ENCODE results near the gene WDFY2. TPM values are rescaled to one million over a fixed set of nuclear protein-coding genes. Genes with fewer than 3 reads are reported as not detected.

Gene WDFY2
- total and polyA plus RNA-seq, 7 experiments from 2014 or later, result 3.2 to 44.3 (median 18.6) TPM

DNA sequence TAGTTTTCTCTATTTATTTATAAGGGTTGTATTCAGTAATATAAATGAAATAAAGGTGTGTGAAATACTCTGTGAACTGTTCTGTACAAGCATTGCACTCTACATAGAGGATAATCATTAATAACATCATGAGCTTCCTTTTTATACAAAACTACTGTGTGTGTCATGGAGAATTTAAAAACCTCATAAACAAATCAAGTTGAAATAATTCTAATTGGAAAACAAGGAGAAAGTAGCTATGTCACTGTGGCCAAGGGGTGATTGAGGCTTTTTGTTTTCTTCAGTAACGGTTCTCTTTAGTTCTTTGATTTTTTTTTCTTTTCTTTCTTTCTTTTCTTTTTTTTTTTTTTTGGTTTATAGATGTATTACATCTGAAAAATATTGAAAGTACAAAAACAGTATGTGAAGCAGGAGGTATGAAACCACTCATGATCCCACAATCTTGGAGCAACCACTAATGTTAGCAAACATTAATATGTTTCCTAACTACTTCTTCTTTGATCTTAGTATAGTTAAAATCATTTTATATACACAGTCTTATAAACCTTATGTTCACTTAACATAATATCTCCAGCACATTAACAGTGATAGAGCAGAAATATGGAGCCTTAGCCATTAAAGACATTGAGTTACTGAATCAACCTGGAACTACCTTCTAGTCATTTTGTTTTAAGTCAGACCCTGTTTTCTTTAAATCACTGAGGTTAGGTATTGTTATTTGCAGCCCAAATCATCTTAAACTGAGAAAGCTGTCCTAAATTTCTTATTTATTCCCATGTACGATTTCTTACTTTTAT lies 45.4 kb downstream of the WDFY2 start:
- H3K4me1 Mint-ChIP-seq, result peaks cover 15 to 67% (median 47%) of the 10 kb centered on the region in 7 donors
- peak overlapping the region in 1 of 10 donors; percentile 23 for H3K4me3 Mint-ChIP-seq
- ChIA-PET POLR2A (interaction anchor here (0.8 kb wide), 1 partner anchor 254 kb away, joined by 3 read pairs; no protein-coding TSS in a partner anchor), CTCF (no interaction called here)
- intact Hi-C loops (cut with micrococcal nuclease), result no loop called here
- no peaks in the 10 kb centered on the region for H3K9me3 ChIP-seq (ENCODE audit: control insufficient read depth in 2 of 3, low read length in 3 of 3)
- H3K36me3 ChIP-seq (ENCODE audit: control insufficient read depth in 2 of 3, insufficient read depth in 3 of 3, low read length in 3 of 3), result no peaks in the 10 kb centered on the region
- H3K36me3 Mint-ChIP-seq, result peaks cover 0 to 3% (median 0%) of the 10 kb centered on the region in 5 donors
- DNase-seq (no peak), ATAC-seq (no peak)
- H3K27me3 Mint-ChIP-seq, result no peaks in the 10 kb centered on the region
- no peaks in the 10 kb centered on the region for H3K4me1 ChIP-seq (ENCODE audit: control insufficient read depth in 2 of 2, insufficient read depth in 2 of 2, low read length in 2 of 2)
- no peaks in the 10 kb centered on the region for H3K27me3 ChIP-seq (ENCODE audit: control insufficient read depth in 2 of 2, insufficient read depth in 2 of 2, low read length in 2 of 2)
- no peak overlapping the region for H3K4me3 ChIP-seq (ENCODE audit: low read length)
- peaks cover 0 to 3% (median 0%) of the 10 kb centered on the region in 11 donors for H3K9me3 Mint-ChIP-seq
- no peak overlapping the region for H3K27ac ChIP-seq (ENCODE audit: low read depth, low read length)
- peak overlapping the region in 2 of 9 donors; percentile 12 to 70 for H3K27ac Mint-ChIP-seq

DNA sequence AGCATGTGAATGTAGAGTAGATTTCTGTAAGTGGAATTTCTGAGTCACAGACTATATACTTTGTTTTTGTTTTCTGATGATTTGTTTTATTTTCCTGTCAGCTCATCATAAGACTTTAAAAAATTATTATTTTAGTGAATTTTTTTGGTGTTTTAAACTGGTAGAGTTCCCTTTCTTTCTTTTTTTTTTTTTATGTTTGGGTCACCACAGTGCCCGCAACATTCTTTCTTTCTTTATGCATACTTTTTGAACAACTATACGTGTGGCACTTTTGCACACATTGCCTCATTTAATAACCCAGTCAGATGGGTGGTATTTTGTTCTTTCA lies 46.0 kb downstream of the WDFY2 start:
- DNase-seq (no peak), ATAC-seq (no peak)
- Mint-ChIP-seq H3K36me3 (peaks cover 0 to 3% (median 0%) of the 10 kb centered on the region in 5 donors), H3K27me3 (no peaks in the 10 kb centered on the region), H3K4me3 (no peak overlapping the region), H3K9me3 (peaks cover 0 to 3% (median 0%) of the 10 kb centered on the region in 11 donors), H3K27ac (peak overlapping the region in 1 of 9 donors; percentile 12), H3K4me1 (peaks cover 18 to 68% (median 50%) of the 10 kb centered on the region in 7 donors)
- no peak overlapping the region for H3K27ac ChIP-seq (ENCODE audit: low read depth, low read length)
- intact Hi-C loops (cut with micrococcal nuclease), result no loop called here
- H3K27me3 ChIP-seq (ENCODE audit: control insufficient read depth in 2 of 2, insufficient read depth in 2 of 2, low read length in 2 of 2), result no peaks in the 10 kb centered on the region
- no peak overlapping the region for H3K4me3 ChIP-seq (ENCODE audit: low read length)
- POLR2A ChIA-PET, result no interaction called here
- no peaks in the 10 kb centered on the region for H3K4me1 ChIP-seq (ENCODE audit: control insufficient read depth in 2 of 2, insufficient read depth in 2 of 2, low read length in 2 of 2)
- no peaks in the 10 kb centered on the region for H3K9me3 ChIP-seq (ENCODE audit: control insufficient read depth in 2 of 3, low read length in 3 of 3)
- H3K36me3 ChIP-seq (ENCODE audit: control insufficient read depth in 2 of 3, insufficient read depth in 3 of 3, low read length in 3 of 3), result no peaks in the 10 kb centered on the region
- CTCF ChIA-PET, result no interaction called here

DNA sequence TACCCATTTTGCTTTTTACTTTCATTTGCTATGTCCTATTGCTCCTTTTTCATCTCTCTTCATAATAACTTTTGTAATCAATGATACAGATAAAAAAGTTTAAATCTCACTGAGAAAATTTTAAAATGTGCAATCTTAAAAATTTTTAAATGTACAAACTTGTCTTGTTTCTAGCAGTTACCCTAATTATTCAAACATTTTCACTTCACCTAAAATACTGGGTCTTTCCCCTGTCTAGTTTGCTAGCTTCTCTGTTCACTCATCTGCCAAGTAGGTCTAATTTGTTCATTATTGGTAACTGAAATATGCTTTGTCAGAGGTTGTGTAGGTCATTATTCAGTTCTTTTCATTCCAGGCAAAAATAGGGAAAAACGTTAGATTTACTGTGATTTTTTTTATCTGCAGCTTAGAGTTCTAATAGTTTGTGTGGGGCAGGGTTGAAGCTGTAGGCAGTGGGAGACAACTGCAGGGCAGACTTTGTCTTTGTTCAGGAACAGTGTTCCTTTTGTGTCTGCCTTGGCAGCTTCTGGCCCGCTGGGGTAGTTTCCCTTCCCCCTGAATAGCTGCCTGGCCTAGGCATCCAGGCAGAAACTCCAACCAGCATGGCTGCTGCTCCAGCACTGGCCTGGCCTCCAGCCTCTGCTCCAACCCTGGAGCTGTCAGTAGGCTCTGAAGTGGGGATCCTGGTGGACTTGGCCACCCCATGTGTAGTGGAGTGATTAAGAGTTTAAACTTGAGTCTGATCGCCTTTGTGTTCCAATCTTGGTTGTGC lies 48.5 kb downstream of the WDFY2 start:
- CTCF ChIA-PET, result no interaction called here
- Histone ChIP-seq H3K27ac (ENCODE audit: low read depth, low read length) (no peak overlapping the region), H3K4me3 (ENCODE audit: low read length) (no peak overlapping the region), H3K9me3 (ENCODE audit: control insufficient read depth in 2 of 3, low read length in 3 of 3) (no peaks in the 10 kb centered on the region), H3K4me1 (ENCODE audit: control insufficient read depth in 2 of 2, insufficient read depth in 2 of 2, low read length in 2 of 2) (no peaks in the 10 kb centered on the region), H3K27me3 (ENCODE audit: control insufficient read depth in 2 of 2, insufficient read depth in 2 of 2, low read length in 2 of 2) (no peaks in the 10 kb centered on the region), H3K36me3 (ENCODE audit: control insufficient read depth in 2 of 3, insufficient read depth in 3 of 3, low read length in 3 of 3) (no peaks in the 10 kb centered on the region)
- ATAC-seq, result peak; percentile 20
- H3K27me3 Mint-ChIP-seq, result no peaks in the 10 kb centered on the region
- peak overlapping the region in 6 of 9 donors; percentile 23 to 68 (median 38) for H3K27ac Mint-ChIP-seq
- DNase-seq, result no peak
- intact Hi-C loops (cut with micrococcal nuclease), result no loop called here
- H3K4me3 Mint-ChIP-seq, result peak overlapping the region in 2 of 10 donors; percentile 0 to 8
- POLR2A ChIA-PET, result no interaction called here
- H3K4me1 Mint-ChIP-seq, result peaks cover 27 to 81% (median 64%) of the 10 kb centered on the region in 7 donors
- H3K36me3 Mint-ChIP-seq, result peaks cover 0 to 10% (median 0%) of the 10 kb centered on the region in 5 donors
- peaks cover 0 to 8% (median 0%) of the 10 kb centered on the region in 11 donors for H3K9me3 Mint-ChIP-seq

DNA sequence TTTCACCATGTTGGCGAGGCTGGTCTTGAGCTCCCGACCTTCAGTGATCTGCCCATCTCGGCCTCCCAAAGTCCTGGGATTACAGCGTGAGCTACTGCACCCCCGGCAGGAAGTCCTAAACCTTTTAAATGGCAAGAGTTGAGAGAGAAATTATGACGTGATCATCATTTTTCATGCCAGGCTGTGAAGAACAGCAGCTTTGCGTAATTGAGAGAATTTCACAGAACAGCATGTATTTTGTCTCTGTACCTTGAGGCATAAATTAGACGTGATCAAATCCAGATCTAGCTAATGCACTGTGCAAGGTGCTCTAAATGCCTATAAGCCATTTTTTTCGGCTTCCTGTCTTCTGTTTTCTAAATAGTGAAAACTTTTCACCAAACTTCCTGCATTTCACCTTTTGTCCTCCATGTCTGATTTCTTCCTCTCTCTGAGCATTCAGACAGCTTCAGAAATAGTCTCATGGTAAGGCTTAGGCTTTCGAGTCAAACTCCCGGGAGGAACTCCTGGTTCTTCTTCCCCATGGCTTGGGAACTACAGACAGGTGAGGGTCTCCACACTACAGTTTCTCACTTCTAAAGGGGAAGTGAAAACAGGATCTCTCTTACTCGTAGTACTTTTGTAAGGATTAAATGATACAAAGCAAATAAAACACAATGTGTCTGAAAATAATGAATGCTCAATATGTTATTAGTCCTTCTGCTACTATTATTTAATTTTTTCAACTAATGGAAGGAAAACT lies 51.0 kb downstream of the WDFY2 start:
- Histone ChIP-seq H3K4me1 (ENCODE audit: control insufficient read depth in 2 of 2, insufficient read depth in 2 of 2, low read length in 2 of 2) (no peaks in the 10 kb centered on the region), H3K9me3 (ENCODE audit: control insufficient read depth in 2 of 3, low read length in 3 of 3) (no peaks in the 10 kb centered on the region), H3K36me3 (ENCODE audit: control insufficient read depth in 2 of 3, insufficient read depth in 3 of 3, low read length in 3 of 3) (no peaks in the 10 kb centered on the region), H3K4me3 (ENCODE audit: low read length) (no peak overlapping the region), H3K27me3 (ENCODE audit: control insufficient read depth in 2 of 2, insufficient read depth in 2 of 2, low read length in 2 of 2) (no peaks in the 10 kb centered on the region), H3K27ac (ENCODE audit: low read depth, low read length) (peak overlapping the region; percentile 48)
- DNase-seq (peak in 6 of 9 donors; percentile 25 to 49 (median 44)), ATAC-seq (peak; percentile 57)
- H3K36me3 Mint-ChIP-seq, result peaks cover 0 to 10% (median 0%) of the 10 kb centered on the region in 5 donors
- H3K9me3 Mint-ChIP-seq, result peaks cover 0 to 8% (median 0%) of the 10 kb centered on the region in 11 donors
- CTCF ChIA-PET, result interaction anchor here (0.9 to 1.1 kb wide), 2 partner anchors 25 to 194 kb away, joined by 3 to 4 read pairs; no protein-coding TSS in a partner anchor
- H3K4me1 Mint-ChIP-seq, result peaks cover 22 to 74% (median 57%) of the 10 kb centered on the region in 7 donors
- H3K27ac Mint-ChIP-seq, result peak overlapping the region; percentile 69 to 95 (median 89)
- H3K4me3 Mint-ChIP-seq, result peak overlapping the region; percentile 48 to 81 (median 74)
- H3K27me3 Mint-ChIP-seq, result no peaks in the 10 kb centered on the region
- POLR2A ChIA-PET, result interaction anchor here (0.6 to 1.3 kb wide), 10 partner anchors 10 to 190 kb away, joined by 3 to 6 read pairs (median 3); partner anchors contain the start of gene INTS6
- intact Hi-C loops (cut with micrococcal nuclease), result loop anchor here in 1 of 2 donors (1.0 to 2.0 kb wide), 3 partner anchors 10 to 51 kb away; partner anchors contain the start of gene WDFY2

DNA sequence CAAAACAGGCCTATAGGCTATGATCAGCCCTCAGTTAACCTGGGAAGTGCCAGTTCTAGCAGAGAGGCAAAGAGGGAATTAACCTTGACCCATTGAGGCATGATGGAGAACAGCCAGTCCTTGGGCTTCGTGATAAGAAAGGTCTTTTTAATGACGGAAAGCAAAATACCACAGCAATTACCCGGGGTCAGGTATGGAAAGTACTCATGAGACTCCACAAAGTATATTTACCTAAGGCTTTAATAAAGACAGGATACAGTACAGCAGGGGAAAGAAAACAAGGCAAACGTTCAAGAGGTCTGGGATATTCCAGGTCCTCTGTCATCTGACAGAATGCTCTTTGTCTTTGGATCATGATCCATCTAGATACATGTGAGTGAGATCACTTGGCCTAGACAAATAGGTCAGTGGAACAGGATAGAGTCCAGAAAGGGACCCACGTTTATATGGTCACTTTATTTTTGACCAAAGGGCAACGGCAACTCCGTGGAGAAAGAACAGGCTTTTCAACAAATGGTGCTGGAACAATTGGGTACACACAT lies 52.2 kb downstream of the WDFY2 start:
- Histone ChIP-seq H3K9me3 (ENCODE audit: control insufficient read depth in 2 of 3, low read length in 3 of 3) (no peaks in the 10 kb centered on the region), H3K4me1 (ENCODE audit: control insufficient read depth in 2 of 2, insufficient read depth in 2 of 2, low read length in 2 of 2) (no peaks in the 10 kb centered on the region), H3K27ac (ENCODE audit: low read depth, low read length) (no peak overlapping the region), H3K4me3 (ENCODE audit: low read length) (no peak overlapping the region), H3K27me3 (ENCODE audit: control insufficient read depth in 2 of 2, insufficient read depth in 2 of 2, low read length in 2 of 2) (no peaks in the 10 kb centered on the region), H3K36me3 (ENCODE audit: control insufficient read depth in 2 of 3, insufficient read depth in 3 of 3, low read length in 3 of 3) (no peaks in the 10 kb centered on the region)
- Mint-ChIP-seq H3K4me1 (peaks cover 22 to 71% (median 55%) of the 10 kb centered on the region in 7 donors), H3K9me3 (peaks cover 0 to 8% (median 0%) of the 10 kb centered on the region in 11 donors), H3K27ac (peak overlapping the region in 5 of 9 donors; percentile 6 to 95 (median 86)), H3K36me3 (peaks cover 0 to 10% (median 0%) of the 10 kb centered on the region in 5 donors), H3K27me3 (no peaks in the 10 kb centered on the region), H3K4me3 (peak overlapping the region in 3 of 10 donors; percentile 59 to 81 (median 74))
- CTCF ChIA-PET, result no interaction called here
- ATAC-seq, result no peak
- no peak for DNase-seq
- POLR2A ChIA-PET, result interaction anchor here (1.3 kb wide), 1 partner anchor 10 kb away, joined by 4 read pairs; no protein-coding TSS in a partner anchor
- intact Hi-C loops (cut with micrococcal nuclease), result no loop called here

DNA sequence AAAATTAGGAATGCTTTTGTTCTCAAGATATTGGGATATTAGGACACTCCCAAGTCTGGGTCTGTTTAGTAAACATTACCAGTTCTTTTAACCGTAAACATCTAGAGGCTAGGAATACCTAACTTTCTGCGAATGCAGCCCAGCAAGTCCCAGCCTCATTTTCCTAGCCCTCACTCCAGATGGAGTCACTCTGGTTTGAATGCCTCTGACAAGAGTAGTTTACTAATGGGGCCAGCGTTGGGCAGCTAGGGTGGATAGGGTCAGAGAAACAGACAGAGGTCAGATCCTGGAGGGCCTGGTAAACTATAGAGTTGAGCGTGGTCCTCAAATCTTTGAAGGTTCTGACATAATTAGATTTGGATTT lies 53.6 kb downstream of the WDFY2 start:
- peaks cover 0 to 8% (median 0%) of the 10 kb centered on the region in 11 donors for H3K9me3 Mint-ChIP-seq
- peaks cover 18 to 61% (median 44%) of the 10 kb centered on the region in 7 donors for H3K4me1 Mint-ChIP-seq
- H3K27me3 Mint-ChIP-seq, result no peaks in the 10 kb centered on the region
- no peak overlapping the region for H3K4me3 Mint-ChIP-seq
- H3K4me3 ChIP-seq (ENCODE audit: low read length), result no peak overlapping the region
- H3K4me1 ChIP-seq (ENCODE audit: control insufficient read depth in 2 of 2, insufficient read depth in 2 of 2, low read length in 2 of 2), result no peaks in the 10 kb centered on the region
- POLR2A ChIA-PET, result no interaction called here
- H3K27me3 ChIP-seq (ENCODE audit: control insufficient read depth in 2 of 2, insufficient read depth in 2 of 2, low read length in 2 of 2), result no peaks in the 10 kb centered on the region
- ATAC-seq (no peak), DNase-seq (no peak)
- no peaks in the 10 kb centered on the region for H3K9me3 ChIP-seq (ENCODE audit: control insufficient read depth in 2 of 3, low read length in 3 of 3)
- intact Hi-C loops (cut with micrococcal nuclease), result no loop called here
- CTCF ChIA-PET, result interaction anchor here (0.8 kb wide), 1 partner anchor 176 kb away, joined by 3 read pairs; no protein-coding TSS in a partner anchor
- H3K36me3 ChIP-seq (ENCODE audit: control insufficient read depth in 2 of 3, insufficient read depth in 3 of 3, low read length in 3 of 3), result no peaks in the 10 kb centered on the region
- H3K27ac Mint-ChIP-seq, result peak overlapping the region in 2 of 9 donors; percentile 8 to 10
- H3K27ac ChIP-seq (ENCODE audit: low read depth, low read length), result no peak overlapping the region
- H3K36me3 Mint-ChIP-seq, result peaks cover 0 to 12% (median 4%) of the 10 kb centered on the region in 5 donors
